GM23338 (cell line): Measurements from ENCODE around the gene OR10H2. TPM values are rescaled to one million over a fixed set of nuclear protein-coding genes. Genes with fewer than 3 reads are reported as not detected.

Source experiments
- ATAC-seq: fragments of 200-7000 bp; cut with Tn5 transposase; 3 replicates; pipeline ENCODE4 v1.9.1; 2020
- DNase-seq: peaks from one replicate; pipeline ENCODE4 v3.0.0-alpha.2; 2015; ENCODE audit warnings: low spot score
- H2AFZ ChIP-seq: fragments of 200-600 bp; sonication (generic); 2 replicates; pipeline ENCODE4 v1.8.0; 2016; ENCODE audit warnings: antibody characterized with exemption, mild to moderate bottlenecking, moderate library complexity
- H3F3A ChIP-seq: fragments of 200-600 bp; sonication (generic); replicated peaks from 2 replicates; pipeline ENCODE4 v1.8.0; 2017; ENCODE audit warnings: antibody characterized with exemption, mixed run types, low read depth
- H3K27ac ChIP-seq: fragments of 200-600 bp; sonication (generic); 2 replicates; pipeline ENCODE4 v1.6.1; 2016; ENCODE audit warnings: low read depth
- H3K27me3 ChIP-seq: fragments of 200-600 bp; sonication (generic); 2 replicates; pipeline ENCODE4 v1.8.0; 2016; ENCODE audit warnings: mild to moderate bottlenecking, mixed run types, moderate library complexity; ENCODE audit not compliant: insufficient read depth
- H3K36me3 ChIP-seq: fragments of 200-600 bp; sonication (generic); 2 replicates; pipeline ENCODE4 v1.8.0; 2016; ENCODE audit warnings: mild to moderate bottlenecking; ENCODE audit not compliant: insufficient read depth
- H3K4me1 ChIP-seq: fragments of 200-600 bp; sonication (generic); 2 replicates; pipeline ENCODE4 v1.8.0; 2016; ENCODE audit warnings: mild to moderate bottlenecking, moderate library complexity; ENCODE audit not compliant: insufficient read depth
- H3K4me2 ChIP-seq: fragments of 200-600 bp; sonication (generic); 2 replicates; pipeline ENCODE4 v1.7.1; 2017; ENCODE audit warnings: mixed run types
- H3K4me3 ChIP-seq: fragments of 200-600 bp; sonication (generic); 2 replicates; pipeline ENCODE4 v1.6.1; 2016; ENCODE audit warnings: mixed run types
- H3K79me2 ChIP-seq: fragments of 200-600 bp; sonication (generic); replicated peaks from 2 replicates; pipeline ENCODE4 v1.8.0; 2017; ENCODE audit warnings: mild to moderate bottlenecking; ENCODE audit not compliant: insufficient read depth
- H3K9me2 ChIP-seq: fragments of 200-600 bp; sonication (generic); 2 replicates; pipeline ENCODE4 v1.8.0; 2017; ENCODE audit not compliant: insufficient read depth
- H4K20me1 ChIP-seq: fragments of 200-600 bp; sonication (generic); replicated peaks from 2 replicates; pipeline ENCODE4 v1.8.0; 2017; ENCODE audit warnings: mild to moderate bottlenecking; ENCODE audit not compliant: insufficient read depth
- H3K27ac Mint-ChIP-seq: 2 replicates; pipeline ENCODE4 v1.8.0; 2020; ENCODE audit warnings: inconsistent platforms, mild to moderate bottlenecking, moderate library complexity, mixed read lengths
- H3K27me3 Mint-ChIP-seq: 3 replicates; pipeline ENCODE4 v1.8.0; 2022; ENCODE audit warnings: low read depth, mild to moderate bottlenecking, moderate library complexity, mixed read lengths, inconsistent platforms; ENCODE audit not compliant: insufficient read depth, poor library complexity
- H3K36me3 Mint-ChIP-seq: 3 replicates; pipeline ENCODE4 v1.8.0; 2021; ENCODE audit warnings: low read depth, mild to moderate bottlenecking, inconsistent platforms, moderate library complexity, mixed read lengths
- H3K4me1 Mint-ChIP-seq: 3 replicates; pipeline ENCODE4 v1.8.0; 2020; ENCODE audit warnings: mild to moderate bottlenecking, inconsistent platforms, mixed read lengths
- H3K4me3 Mint-ChIP-seq: 3 replicates; pipeline ENCODE4 v1.8.0; 2021; ENCODE audit warnings: moderate library complexity, mild to moderate bottlenecking, inconsistent platforms, mixed read lengths
- H3K9me3 Mint-ChIP-seq: 3 replicates; pipeline ENCODE4 v1.8.0; 2020; ENCODE audit warnings: moderate library complexity, mild to moderate bottlenecking, inconsistent platforms, mixed read lengths
- CREB1 ChIP-seq: fragments of 250-450 bp; sonication (Bioruptor Pico); IDR thresholded peaks from 2 replicates; pipeline ENCODE4 v1.5.0; 2020; ENCODE audit warnings: low read depth, mild to moderate bottlenecking, moderate library complexity
- ETS1 ChIP-seq: IDR thresholded peaks from 2 replicates; pipeline ENCODE4 v1.6.1; 2016; ENCODE audit warnings: antibody characterized with exemption
- EZH2 ChIP-seq: fragments of 200-600 bp; sonication (generic); IDR thresholded peaks from one replicate; pipeline ENCODE4 v1.8.0; 2017; ENCODE audit warnings: antibody characterized with exemption, mild to moderate bottlenecking, low read depth; ENCODE audit not compliant: unreplicated experiment
- EZH2phosphoT487 ChIP-seq: fragments of 200-600 bp; sonication (generic); IDR thresholded peaks from one replicate; pipeline ENCODE4 v1.8.1; 2018; ENCODE audit warnings: antibody characterized with exemption; ENCODE audit not compliant: unreplicated experiment
- JUNB ChIP-seq: IDR thresholded peaks from one replicate; pipeline ENCODE4 v1.6.1; 2016; ENCODE audit warnings: antibody characterized with exemption; ENCODE audit not compliant: unreplicated experiment
- NANOG ChIP-seq: IDR thresholded peaks from 2 replicates; pipeline ENCODE4 v1.6.1; 2016; ENCODE audit warnings: antibody characterized with exemption, borderline replicate concordance
- POLR2AphosphoS5 ChIP-seq: IDR thresholded peaks from 2 replicates; pipeline ENCODE4 v1.6.1; 2016; ENCODE audit warnings: antibody characterized with exemption, low read depth
- STAT1 ChIP-seq: IDR thresholded peaks from one replicate; pipeline ENCODE4 v1.6.1; 2016; ENCODE audit warnings: antibody characterized with exemption; ENCODE audit not compliant: unreplicated experiment
- ZNF114 ChIP-seq: fragments of 250-450 bp; sonication (Bioruptor Pico); IDR thresholded peaks from 2 replicates; pipeline ENCODE4 v1.5.0; 2020; ENCODE audit warnings: mild to moderate bottlenecking, moderate library complexity
- ZNF331 ChIP-seq: fragments of 250-450 bp; sonication (Bioruptor Pico); IDR thresholded peaks from 2 replicates; pipeline ENCODE4 v1.5.0; 2020; ENCODE audit warnings: low read depth, mild to moderate bottlenecking, moderate library complexity
- polyA plus RNA-seq: library from polyadenylated mRNA; unstranded; fragments of >200 nt; fragmentation: Nextera tagmentation; extraction: Ambion mirVana; gene quantifications from 2 replicates; pipeline ENCODE4 v1.2.1, GENCODE V29; 2016
- total RNA-seq: library from RNA; depleted of rRNA; stranded (reverse); fragments of >200 nt; shearing (Covaris generic); gene quantifications from 2 replicates; pipeline ENCODE4 v1.2.3, GENCODE V29; 2014
- TF ChIP-seq, protein P1 (sequence below): fragments of 250-450 bp; sonication (Bioruptor Pico); IDR thresholded peaks from 2 replicates; pipeline ENCODE4 v1.5.0; 2020; ENCODE audit warnings: mild to moderate bottlenecking, moderate library complexity
- TF ChIP-seq, protein P2 (sequence below): IDR thresholded peaks from one replicate; pipeline ENCODE4 v1.6.1; 2018; ENCODE audit warnings: antibody characterized with exemption; ENCODE audit not compliant: unreplicated experiment
- TF ChIP-seq, protein P3 (sequence below), 2 experiments: fragments of 200-600 bp in 1 of 2; sonication (generic) in 1 of 2; conservative IDR thresholded peaks; 2 replicates each; pipeline versions ENCODE4 v1.5.1 to v1.6.1; 2016 to 2017; ENCODE audit warnings: antibody characterized with exemption in 2 of 2, low read depth in 2 of 2, mild to moderate bottlenecking in 2 of 2, moderate library complexity in 1 of 2

Gene OR10H2
- total and polyA plus RNA-seq, 2 experiments from 2014 or later = not detected

- H3K9me2 ChIP-seq = no peaks in the 10 kb centered on the region
- H3K36me3 ChIP-seq = no peaks in the 10 kb centered on the region
- H3K9me3 Mint-ChIP-seq = peaks cover 81% of the 10 kb centered on the region
- ATAC-seq (no peak), DNase-seq (no peak)
- no peak overlapping the region for H3K4me3 ChIP-seq
- no peak overlapping the region for H3K4me2 ChIP-seq
- no peaks in the 10 kb centered on the region for H3K79me2 ChIP-seq
- no peaks in the 10 kb centered on the region for H3K4me1 Mint-ChIP-seq
- TF ChIP-seq NANOG (no peak), EZH2phosphoT487 (no peak), POLR2AphosphoS5 (no peak), ETS1 (no peak), EZH2 (no peak), CREB1 (CRISPR knock-in tag) (no peak), ZNF114 (CRISPR knock-in tag) (no peak), ZNF331 (CRISPR knock-in tag) (no peak), STAT1 (no peak), JUNB (no peak)
- TF ChIP-seq, protein P1, sequence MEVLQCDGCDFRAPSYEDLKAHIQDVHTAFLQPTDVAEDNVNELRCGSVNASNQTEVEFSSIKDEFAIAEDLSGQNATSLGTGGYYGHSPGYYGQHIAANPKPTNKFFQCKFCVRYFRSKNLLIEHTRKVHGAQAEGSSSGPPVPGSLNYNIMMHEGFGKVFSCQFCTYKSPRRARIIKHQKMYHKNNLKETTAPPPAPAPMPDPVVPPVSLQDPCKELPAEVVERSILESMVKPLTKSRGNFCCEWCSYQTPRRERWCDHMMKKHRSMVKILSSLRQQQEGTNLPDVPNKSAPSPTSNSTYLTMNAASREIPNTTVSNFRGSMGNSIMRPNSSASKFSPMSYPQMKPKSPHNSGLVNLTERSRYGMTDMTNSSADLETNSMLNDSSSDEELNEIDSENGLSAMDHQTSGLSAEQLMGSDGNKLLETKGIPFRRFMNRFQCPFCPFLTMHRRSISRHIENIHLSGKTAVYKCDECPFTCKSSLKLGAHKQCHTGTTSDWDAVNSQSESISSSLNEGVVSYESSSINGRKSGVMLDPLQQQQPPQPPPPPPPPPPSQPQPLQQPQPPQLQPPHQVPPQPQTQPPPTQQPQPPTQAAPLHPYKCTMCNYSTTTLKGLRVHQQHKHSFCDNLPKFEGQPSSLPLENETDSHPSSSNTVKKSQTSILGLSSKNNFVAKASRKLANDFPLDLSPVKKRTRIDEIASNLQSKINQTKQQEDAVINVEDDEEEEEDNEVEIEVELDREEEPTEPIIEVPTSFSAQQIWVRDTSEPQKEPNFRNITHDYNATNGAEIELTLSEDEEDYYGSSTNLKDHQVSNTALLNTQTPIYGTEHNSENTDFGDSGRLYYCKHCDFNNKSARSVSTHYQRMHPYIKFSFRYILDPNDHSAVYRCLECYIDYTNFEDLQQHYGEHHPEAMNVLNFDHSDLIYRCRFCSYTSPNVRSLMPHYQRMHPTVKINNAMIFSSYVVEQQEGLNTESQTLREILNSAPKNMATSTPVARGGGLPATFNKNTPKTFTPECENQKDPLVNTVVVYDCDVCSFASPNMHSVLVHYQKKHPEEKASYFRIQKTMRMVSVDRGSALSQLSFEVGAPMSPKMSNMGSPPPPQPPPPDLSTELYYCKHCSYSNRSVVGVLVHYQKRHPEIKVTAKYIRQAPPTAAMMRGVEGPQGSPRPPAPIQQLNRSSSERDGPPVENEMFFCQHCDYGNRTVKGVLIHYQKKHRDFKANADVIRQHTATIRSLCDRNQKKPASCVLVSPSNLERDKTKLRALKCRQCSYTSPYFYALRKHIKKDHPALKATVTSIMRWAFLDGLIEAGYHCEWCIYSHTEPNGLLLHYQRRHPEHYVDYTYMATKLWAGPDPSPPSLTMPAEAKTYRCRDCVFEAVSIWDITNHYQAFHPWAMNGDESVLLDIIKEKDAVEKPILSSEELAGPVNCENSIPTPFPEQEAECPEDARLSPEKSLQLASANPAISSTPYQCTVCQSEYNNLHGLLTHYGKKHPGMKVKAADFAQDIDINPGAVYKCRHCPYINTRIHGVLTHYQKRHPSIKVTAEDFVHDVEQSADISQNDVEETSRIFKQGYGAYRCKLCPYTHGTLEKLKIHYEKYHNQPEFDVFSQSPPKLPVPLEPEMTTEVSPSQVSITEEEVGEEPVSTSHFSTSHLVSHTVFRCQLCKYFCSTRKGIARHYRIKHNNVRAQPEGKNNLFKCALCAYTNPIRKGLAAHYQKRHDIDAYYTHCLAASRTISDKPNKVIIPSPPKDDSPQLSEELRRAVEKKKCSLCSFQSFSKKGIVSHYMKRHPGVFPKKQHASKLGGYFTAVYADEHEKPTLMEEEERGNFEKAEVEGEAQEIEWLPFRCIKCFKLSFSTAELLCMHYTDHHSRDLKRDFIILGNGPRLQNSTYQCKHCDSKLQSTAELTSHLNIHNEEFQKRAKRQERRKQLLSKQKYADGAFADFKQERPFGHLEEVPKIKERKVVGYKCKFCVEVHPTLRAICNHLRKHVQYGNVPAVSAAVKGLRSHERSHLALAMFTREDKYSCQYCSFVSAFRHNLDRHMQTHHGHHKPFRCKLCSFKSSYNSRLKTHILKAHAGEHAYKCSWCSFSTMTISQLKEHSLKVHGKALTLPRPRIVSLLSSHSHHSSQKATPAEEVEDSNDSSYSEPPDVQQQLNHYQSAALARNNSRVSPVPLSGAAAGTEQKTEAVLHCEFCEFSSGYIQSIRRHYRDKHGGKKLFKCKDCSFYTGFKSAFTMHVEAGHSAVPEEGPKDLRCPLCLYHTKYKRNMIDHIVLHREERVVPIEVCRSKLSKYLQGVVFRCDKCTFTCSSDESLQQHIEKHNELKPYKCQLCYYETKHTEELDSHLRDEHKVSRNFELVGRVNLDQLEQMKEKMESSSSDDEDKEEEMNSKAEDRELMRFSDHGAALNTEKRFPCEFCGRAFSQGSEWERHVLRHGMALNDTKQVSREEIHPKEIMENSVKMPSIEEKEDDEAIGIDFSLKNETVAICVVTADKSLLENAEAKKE (CRISPR knock-in tag) = no peak
- TF ChIP-seq, protein P2, sequence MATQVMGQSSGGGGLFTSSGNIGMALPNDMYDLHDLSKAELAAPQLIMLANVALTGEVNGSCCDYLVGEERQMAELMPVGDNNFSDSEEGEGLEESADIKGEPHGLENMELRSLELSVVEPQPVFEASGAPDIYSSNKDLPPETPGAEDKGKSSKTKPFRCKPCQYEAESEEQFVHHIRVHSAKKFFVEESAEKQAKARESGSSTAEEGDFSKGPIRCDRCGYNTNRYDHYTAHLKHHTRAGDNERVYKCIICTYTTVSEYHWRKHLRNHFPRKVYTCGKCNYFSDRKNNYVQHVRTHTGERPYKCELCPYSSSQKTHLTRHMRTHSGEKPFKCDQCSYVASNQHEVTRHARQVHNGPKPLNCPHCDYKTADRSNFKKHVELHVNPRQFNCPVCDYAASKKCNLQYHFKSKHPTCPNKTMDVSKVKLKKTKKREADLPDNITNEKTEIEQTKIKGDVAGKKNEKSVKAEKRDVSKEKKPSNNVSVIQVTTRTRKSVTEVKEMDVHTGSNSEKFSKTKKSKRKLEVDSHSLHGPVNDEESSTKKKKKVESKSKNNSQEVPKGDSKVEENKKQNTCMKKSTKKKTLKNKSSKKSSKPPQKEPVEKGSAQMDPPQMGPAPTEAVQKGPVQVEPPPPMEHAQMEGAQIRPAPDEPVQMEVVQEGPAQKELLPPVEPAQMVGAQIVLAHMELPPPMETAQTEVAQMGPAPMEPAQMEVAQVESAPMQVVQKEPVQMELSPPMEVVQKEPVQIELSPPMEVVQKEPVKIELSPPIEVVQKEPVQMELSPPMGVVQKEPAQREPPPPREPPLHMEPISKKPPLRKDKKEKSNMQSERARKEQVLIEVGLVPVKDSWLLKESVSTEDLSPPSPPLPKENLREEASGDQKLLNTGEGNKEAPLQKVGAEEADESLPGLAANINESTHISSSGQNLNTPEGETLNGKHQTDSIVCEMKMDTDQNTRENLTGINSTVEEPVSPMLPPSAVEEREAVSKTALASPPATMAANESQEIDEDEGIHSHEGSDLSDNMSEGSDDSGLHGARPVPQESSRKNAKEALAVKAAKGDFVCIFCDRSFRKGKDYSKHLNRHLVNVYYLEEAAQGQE = no peak
- TF ChIP-seq, protein P3, sequence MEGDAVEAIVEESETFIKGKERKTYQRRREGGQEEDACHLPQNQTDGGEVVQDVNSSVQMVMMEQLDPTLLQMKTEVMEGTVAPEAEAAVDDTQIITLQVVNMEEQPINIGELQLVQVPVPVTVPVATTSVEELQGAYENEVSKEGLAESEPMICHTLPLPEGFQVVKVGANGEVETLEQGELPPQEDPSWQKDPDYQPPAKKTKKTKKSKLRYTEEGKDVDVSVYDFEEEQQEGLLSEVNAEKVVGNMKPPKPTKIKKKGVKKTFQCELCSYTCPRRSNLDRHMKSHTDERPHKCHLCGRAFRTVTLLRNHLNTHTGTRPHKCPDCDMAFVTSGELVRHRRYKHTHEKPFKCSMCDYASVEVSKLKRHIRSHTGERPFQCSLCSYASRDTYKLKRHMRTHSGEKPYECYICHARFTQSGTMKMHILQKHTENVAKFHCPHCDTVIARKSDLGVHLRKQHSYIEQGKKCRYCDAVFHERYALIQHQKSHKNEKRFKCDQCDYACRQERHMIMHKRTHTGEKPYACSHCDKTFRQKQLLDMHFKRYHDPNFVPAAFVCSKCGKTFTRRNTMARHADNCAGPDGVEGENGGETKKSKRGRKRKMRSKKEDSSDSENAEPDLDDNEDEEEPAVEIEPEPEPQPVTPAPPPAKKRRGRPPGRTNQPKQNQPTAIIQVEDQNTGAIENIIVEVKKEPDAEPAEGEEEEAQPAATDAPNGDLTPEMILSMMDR (conservative IDR thresholded peaks at IDR 0.05; ENCODE audit: low read depth in 2 of 2) = no peak
- no peaks in the 10 kb centered on the region for H3K27me3 ChIP-seq
- H3F3A ChIP-seq = no peaks in the 10 kb centered on the region
- no peaks in the 10 kb centered on the region for H4K20me1 ChIP-seq
- peaks cover 2% of the 10 kb centered on the region for H3K27me3 Mint-ChIP-seq
- no peak overlapping the region for H3K4me3 Mint-ChIP-seq
- H3K27ac Mint-ChIP-seq = no peak overlapping the region
- H2AFZ ChIP-seq = no peak overlapping the region
- H3K27ac ChIP-seq = no peak overlapping the region
- H3K36me3 Mint-ChIP-seq = peaks cover 39% of the 10 kb centered on the region
- no peaks in the 10 kb centered on the region for H3K4me1 ChIP-seq
Observed at GRCh38 chr19:15740785-15741184, 13.0 kb downstream of the OR10H2 start.
